ENCODE measurements around the gene PPP1R3E. TPM values are rescaled to one million over a fixed set of nuclear protein-coding genes. Genes with fewer than 3 reads are reported as not detected.
"Not testable (repeated sequence)": the region's sequence is repeated elsewhere in the genome, so short reads cannot be mapped to it uniquely, and the experiment has no call there.

PPP1R3E gene
- total and polyA plus RNA-seq, 2 experiments from 2014 or later: 14.2 to 15.5 TPM

DNA sequence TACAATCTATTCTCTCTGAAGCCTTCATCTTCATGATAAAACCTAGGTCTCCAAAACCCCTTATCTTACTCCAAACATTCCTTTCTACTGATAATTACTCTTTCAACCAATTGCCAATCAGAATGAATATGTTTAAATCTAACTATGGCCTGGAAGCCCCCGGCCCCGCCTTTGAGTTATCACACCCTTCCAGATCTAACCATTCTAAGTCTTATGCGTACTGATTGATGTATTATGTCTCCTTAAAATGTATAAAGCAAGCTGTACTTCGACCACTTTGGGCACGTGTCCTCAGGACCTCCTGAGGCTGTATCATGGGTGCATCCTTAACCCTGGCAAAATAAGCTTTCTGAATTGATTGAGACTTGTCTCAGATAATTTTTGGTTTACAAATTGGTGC is 33.0 kb upstream of the PPP1R3E start:
- no peaks in the 10 kb centered on the region for H3K9me3 ChIP-seq (ENCODE audit: low read depth)
- H3K27ac ChIP-seq: no peak overlapping the region
- H3K4me3 ChIP-seq: no peak overlapping the region
- no peak for DNase-seq (ENCODE audit: low read depth in 1 of 2, low spot score in 1 of 2)
- no peaks in the 10 kb centered on the region for H3K36me3 ChIP-seq
- H3K27me3 ChIP-seq: no peaks in the 10 kb centered on the region
- no peaks in the 10 kb centered on the region for H3K4me1 ChIP-seq (ENCODE audit: low read depth)
- TF ChIP-seq, protein P1, sequence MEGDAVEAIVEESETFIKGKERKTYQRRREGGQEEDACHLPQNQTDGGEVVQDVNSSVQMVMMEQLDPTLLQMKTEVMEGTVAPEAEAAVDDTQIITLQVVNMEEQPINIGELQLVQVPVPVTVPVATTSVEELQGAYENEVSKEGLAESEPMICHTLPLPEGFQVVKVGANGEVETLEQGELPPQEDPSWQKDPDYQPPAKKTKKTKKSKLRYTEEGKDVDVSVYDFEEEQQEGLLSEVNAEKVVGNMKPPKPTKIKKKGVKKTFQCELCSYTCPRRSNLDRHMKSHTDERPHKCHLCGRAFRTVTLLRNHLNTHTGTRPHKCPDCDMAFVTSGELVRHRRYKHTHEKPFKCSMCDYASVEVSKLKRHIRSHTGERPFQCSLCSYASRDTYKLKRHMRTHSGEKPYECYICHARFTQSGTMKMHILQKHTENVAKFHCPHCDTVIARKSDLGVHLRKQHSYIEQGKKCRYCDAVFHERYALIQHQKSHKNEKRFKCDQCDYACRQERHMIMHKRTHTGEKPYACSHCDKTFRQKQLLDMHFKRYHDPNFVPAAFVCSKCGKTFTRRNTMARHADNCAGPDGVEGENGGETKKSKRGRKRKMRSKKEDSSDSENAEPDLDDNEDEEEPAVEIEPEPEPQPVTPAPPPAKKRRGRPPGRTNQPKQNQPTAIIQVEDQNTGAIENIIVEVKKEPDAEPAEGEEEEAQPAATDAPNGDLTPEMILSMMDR (IDR thresholded peaks at IDR 0.05; ENCODE audit: low read depth, low read length): no peak

- TF ChIP-seq, protein P1 (IDR thresholded peaks at IDR 0.05; ENCODE audit: low read depth, low read length): peak; percentile 74
- H3K36me3 ChIP-seq: peaks cover 19% of the 10 kb centered on the region
- DNase-seq (ENCODE audit: low read depth in 1 of 2, low spot score in 1 of 2): peak; percentile 80 to 87
Observed at GRCh38 chr14:23327947-23328744, 25.5 kb upstream of the PPP1R3E start.

GRCh38 chr14:23326491-23327332 is 24.1 kb upstream of the PPP1R3E start:
- TF ChIP-seq, protein P1 (IDR thresholded peaks at IDR 0.05; ENCODE audit: low read depth, low read length): no peak
- Histone ChIP-seq H3K36me3 (peaks cover 24% of the 10 kb centered on the region), H3K27me3 (no peaks in the 10 kb centered on the region), H3K4me3 (no peak overlapping the region), H3K4me1 (ENCODE audit: low read depth) (peaks cover 10% of the 10 kb centered on the region), H3K27ac (peak overlapping the region; percentile 54), H3K9me3 (ENCODE audit: low read depth) (no peaks in the 10 kb centered on the region)
- DNase-seq (ENCODE audit: low read depth in 1 of 2, low spot score in 1 of 2): no peak

More at GRCh38 chr14:23327947-23328744, 25.5 kb upstream of the PPP1R3E start:
- H3K27ac ChIP-seq: no peak overlapping the region
- no peaks in the 10 kb centered on the region for H3K9me3 ChIP-seq (ENCODE audit: low read depth)
- H3K4me3 ChIP-seq: no peak overlapping the region
- H3K4me1 ChIP-seq (ENCODE audit: low read depth): peaks cover 4% of the 10 kb centered on the region
- no peaks in the 10 kb centered on the region for H3K27me3 ChIP-seq

GRCh38 chr14:23325746-23326145 is 23.1 kb upstream of the PPP1R3E start:
- H3K27ac ChIP-seq: not testable (repeated sequence)

GRCh38 chr14:23324993-23325392 is 22.3 kb upstream of the PPP1R3E start:
- H3K4me1 ChIP-seq (ENCODE audit: low read depth): peaks cover 15% of the 10 kb centered on the region
- DNase-seq (ENCODE audit: low read depth in 1 of 2, low spot score in 1 of 2): no peak
- H3K9me3 ChIP-seq (ENCODE audit: low read depth): no peaks in the 10 kb centered on the region
- peak overlapping the region; percentile 64 for H3K27ac ChIP-seq
- H3K36me3 ChIP-seq: peaks cover 24% of the 10 kb centered on the region
- TF ChIP-seq, protein P1 (IDR thresholded peaks at IDR 0.05; ENCODE audit: low read depth, low read length): no peak
- H3K27me3 ChIP-seq: no peaks in the 10 kb centered on the region
- no peak overlapping the region for H3K4me3 ChIP-seq

More at GRCh38 chr14:23325746-23326145, 23.1 kb upstream of the PPP1R3E start:
- Histone ChIP-seq H3K4me1 (ENCODE audit: low read depth) (peaks cover 10% of the 10 kb centered on the region), H3K36me3 (peaks cover 24% of the 10 kb centered on the region)
- DNase-seq (ENCODE audit: low read depth in 1 of 2, low spot score in 1 of 2); H3K4me3 ChIP-seq; H3K9me3 ChIP-seq (ENCODE audit: low read depth); H3K27me3 ChIP-seq: not testable (repeated sequence)
